H9 (cell line): ENCODE measurements around the gene EZH1. TPM values are rescaled to one million over a fixed set of nuclear protein-coding genes. Genes with fewer than 3 reads are reported as not detected.
A peak's percentile ranks its signal among the peaks of the same experiment; 100 is the strongest.

Source experiments
- DNase-seq: peaks from one replicate; pipeline ENCODE4 v3.0.0-alpha.2; 2017
- H2AFZ ChIP-seq: one replicate; pipeline ENCODE4 v1.6.1; 2013; ENCODE audit warnings: mild to moderate bottlenecking, low read length, control low read depth, moderate library complexity
- H2AK5ac ChIP-seq: 2 replicates; pipeline ENCODE4 v1.6.1; 2013; ENCODE audit warnings: low read length, control low read depth, mixed read lengths; ENCODE audit not compliant: insufficient read length
- H2BK120ac ChIP-seq: one replicate; pipeline ENCODE4 v1.6.1; 2013; ENCODE audit warnings: low read depth, mild to moderate bottlenecking, low read length, control low read depth, inconsistent platforms; ENCODE audit not compliant: poor library complexity, severe bottlenecking
- H2BK12ac ChIP-seq: 2 replicates; pipeline ENCODE4 v1.6.1; 2013; ENCODE audit warnings: low read length, control low read depth, mixed read lengths, low read depth; ENCODE audit not compliant: insufficient read length
- H2BK15ac ChIP-seq: 2 replicates; pipeline ENCODE4 v1.6.1; 2013; ENCODE audit warnings: low read depth, low read length, control low read depth
- H2BK20ac ChIP-seq: one replicate; pipeline ENCODE4 v1.6.1; 2013; ENCODE audit warnings: low read depth, mild to moderate bottlenecking, low read length, control low read depth, inconsistent platforms; ENCODE audit not compliant: poor library complexity, severe bottlenecking
- H2BK5ac ChIP-seq: 2 replicates; pipeline ENCODE4 v1.6.1; 2013; ENCODE audit warnings: low read length, control low read depth, mixed read lengths; ENCODE audit not compliant: insufficient read length
- H3K14ac ChIP-seq: 2 replicates; pipeline ENCODE4 v1.6.1; 2013; ENCODE audit warnings: low read length, control low read depth; ENCODE audit not compliant: insufficient read depth
- H3K18ac ChIP-seq: 2 replicates; pipeline ENCODE4 v1.6.1; 2013; ENCODE audit warnings: low read depth, mild to moderate bottlenecking, mixed read lengths, low read length, control low read depth; ENCODE audit not compliant: insufficient read length
- H3K23ac ChIP-seq: 2 replicates; pipeline ENCODE4 v1.6.1; 2013; ENCODE audit warnings: low read length, control low read depth, mixed read lengths, low read depth; ENCODE audit not compliant: insufficient read length
- H3K23me2 ChIP-seq: 2 replicates; pipeline ENCODE4 v1.6.1; 2013; ENCODE audit warnings: low read depth, mild to moderate bottlenecking, mixed read lengths, low read length, control low read depth; ENCODE audit not compliant: insufficient read length, poor library complexity, severe bottlenecking
- H3K27ac ChIP-seq: 2 replicates; pipeline ENCODE4 v1.5.1; 2013; ENCODE audit warnings: low read length, control low read depth, mixed read lengths, low read depth; ENCODE audit not compliant: insufficient read length
- H3K27me3 ChIP-seq: 2 replicates; pipeline ENCODE4 v1.6.1; 2013; ENCODE audit warnings: low read length, control low read depth, inconsistent platforms; ENCODE audit not compliant: insufficient read depth
- H3K4ac ChIP-seq: 2 replicates; pipeline ENCODE4 v1.6.1; 2013; ENCODE audit warnings: low read depth, mild to moderate bottlenecking, control low read depth, inconsistent platforms, low read length, moderate library complexity
- H3K4me1 ChIP-seq: 2 replicates; pipeline ENCODE4 v1.6.1; 2013; ENCODE audit warnings: low read length, control low read depth, inconsistent platforms; ENCODE audit not compliant: insufficient read depth
- H3K4me2 ChIP-seq: 2 replicates; pipeline ENCODE4 v1.6.1; 2013; ENCODE audit warnings: low read length, control low read depth, mixed read lengths; ENCODE audit not compliant: insufficient read length, insufficient read depth
- H3K56ac ChIP-seq: 2 replicates; pipeline ENCODE4 v1.6.1; 2013; ENCODE audit warnings: low read depth, mild to moderate bottlenecking, mixed read lengths, low read length, control low read depth; ENCODE audit not compliant: insufficient read length
- H3K79me1 ChIP-seq: 2 replicates; pipeline ENCODE4 v1.6.1; 2013; ENCODE audit warnings: low read depth, mild to moderate bottlenecking, moderate library complexity, low read length, control low read depth, inconsistent platforms; ENCODE audit not compliant: insufficient read depth, poor library complexity, severe bottlenecking
- H3K79me2 ChIP-seq: 2 replicates; pipeline ENCODE4 v1.6.1; 2013; ENCODE audit warnings: low read length, control low read depth, inconsistent platforms; ENCODE audit not compliant: insufficient read depth
- H3K9ac ChIP-seq: 2 replicates; pipeline ENCODE4 v1.6.1; 2013; ENCODE audit warnings: low read length, control low read depth, mixed read lengths; ENCODE audit not compliant: insufficient read length; ENCODE audit errors: extremely low read depth
- H3K9me3 ChIP-seq: one replicate; pipeline ENCODE4 v1.6.1; 2013; ENCODE audit warnings: low read depth, low read length, inconsistent platforms; ENCODE audit not compliant: control insufficient read depth
- H3T11ph ChIP-seq: one replicate; pipeline ENCODE4 v1.6.1; 2013; ENCODE audit warnings: mild to moderate bottlenecking, low read length, control low read depth, inconsistent platforms
- H4K20me1 ChIP-seq: one replicate; pipeline ENCODE4 v1.6.1; 2013; ENCODE audit not compliant: control insufficient read depth, insufficient read length, insufficient read depth
- H4K5ac ChIP-seq: 2 replicates; pipeline ENCODE4 v1.6.1; 2013; ENCODE audit warnings: low read depth, mild to moderate bottlenecking, mixed read lengths, low read length, control low read depth; ENCODE audit not compliant: insufficient read length
- H4K8ac ChIP-seq: replicated peaks from 2 replicates; pipeline ENCODE4 v1.6.1; 2013; ENCODE audit warnings: low read length, control low read depth, mixed read lengths, low read depth; ENCODE audit not compliant: insufficient read length
- H4K91ac ChIP-seq: 2 replicates; pipeline ENCODE4 v1.6.1; 2013; ENCODE audit warnings: low read depth, mild to moderate bottlenecking, moderate library complexity, mixed read lengths, low read length, control low read depth; ENCODE audit not compliant: insufficient read length
- H3K27ac Mint-ChIP-seq, 3 experiments: 2 replicates in 2 of 3; 3 replicates in 1 of 3; pipeline ENCODE4 v1.8.0; 2020 to 2021; ENCODE audit warnings: mixed read lengths in 3 of 3, mild to moderate bottlenecking in 1 of 3, moderate library complexity in 1 of 3
- H3K27me3 Mint-ChIP-seq: 2 replicates; pipeline ENCODE4 v1.8.0; 2021; ENCODE audit warnings: low read depth, mild to moderate bottlenecking, moderate library complexity, mixed read lengths
- H3K36me3 Mint-ChIP-seq, 3 experiments: 2 replicates in 2 of 3; 3 replicates in 1 of 3; pipeline ENCODE4 v1.8.0; 2020 to 2021; ENCODE audit warnings: low read depth in 3 of 3, mixed read lengths in 3 of 3; ENCODE audit not compliant: insufficient read depth in 1 of 3
- H3K4me1 Mint-ChIP-seq, 2 experiments: 2 replicates each; pipeline ENCODE4 v1.8.0; 2020; ENCODE audit warnings: mixed read lengths in 2 of 2
- H3K4me3 Mint-ChIP-seq, 2 experiments: 2 replicates in 1 of 2; 3 replicates in 1 of 2; pipeline ENCODE4 v1.8.0; 2020 to 2021; ENCODE audit warnings: mild to moderate bottlenecking in 2 of 2, mixed read lengths in 2 of 2, moderate library complexity in 1 of 2
- H3K9me3 Mint-ChIP-seq, 2 experiments: 2 replicates in 1 of 2; 3 replicates in 1 of 2; pipeline ENCODE4 v1.8.0; 2020; ENCODE audit warnings: mild to moderate bottlenecking in 2 of 2, mixed read lengths in 2 of 2, moderate library complexity in 1 of 2
- WGBS: extraction: QIAGEN DNeasy Blood & Tissue Kit; methylation state at CpG from one replicate; pipeline ENCODE4 v1.1.7; 2013; ENCODE audit warnings: missing lambda C conversion rate, low lambda C conversion rate, mixed read lengths; ENCODE audit not compliant: insufficient read length; ENCODE audit errors: extremely low coverage; 5-methylcytosine and 5-hydroxymethylcytosine counted together
- total RNA-seq: library from RNA; stranded (reverse); gene quantifications from 2 replicates; pipeline ENCODE4 v1.2.1, GENCODE V29; 2021
- TF ChIP-seq, protein P1 (sequence below): fragments of 200-600 bp; sonication (generic); conservative IDR thresholded peaks from 3 replicates; pipeline ENCODE4 v1.8.0; 2021; ENCODE audit warnings: antibody characterized with exemption, mild to moderate bottlenecking

The EZH1 gene
- total RNA-seq, 1 experiment from 2014 or later: 17.9 TPM

DNA sequence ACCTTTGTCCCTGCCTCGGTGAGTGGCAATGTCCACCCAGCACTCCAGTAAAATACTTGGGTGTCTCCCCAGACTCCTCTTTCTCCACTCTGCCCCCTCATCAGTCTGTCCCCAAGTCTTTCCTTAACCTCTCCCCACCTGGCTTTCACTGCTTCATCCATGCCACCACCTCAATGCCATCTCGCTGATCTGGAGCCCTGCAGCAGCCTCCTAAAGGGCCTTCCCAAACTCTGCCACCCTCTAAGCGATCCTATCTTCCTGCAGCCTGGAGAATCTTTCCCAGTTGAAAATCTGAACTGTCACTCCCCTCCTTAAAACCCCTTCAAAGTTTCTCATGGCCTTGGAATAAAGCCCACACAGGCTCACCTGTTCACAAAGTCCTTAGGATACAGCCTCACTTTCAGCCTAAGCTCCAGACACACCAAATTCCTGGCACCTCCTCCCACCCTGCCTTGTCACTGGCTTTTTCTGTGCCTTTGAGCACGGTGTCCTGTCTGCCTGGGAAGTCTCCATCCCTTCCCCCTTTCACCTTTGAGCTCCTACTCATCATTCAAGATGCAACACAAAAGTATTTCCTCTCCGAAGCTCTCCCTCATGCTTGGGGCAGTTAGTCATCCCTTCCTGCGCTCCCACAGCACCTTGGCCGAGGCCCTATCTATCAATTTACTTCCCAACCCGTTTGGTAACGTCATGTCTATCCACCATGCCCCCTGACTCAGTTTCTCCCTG is 38.4 kb upstream of the EZH1 start:
- no peak overlapping the region; the same call in 1 of the 2 replicates for H3K14ac ChIP-seq
- H3T11ph ChIP-seq: no peak overlapping the region
- no peaks in the 10 kb centered on the region for H3K79me2 ChIP-seq
- no peak overlapping the region for H2BK12ac ChIP-seq
- no peak overlapping the region for H2AFZ ChIP-seq
- no CpG with 5 or more reads among the region's 9 CpGs for WGBS
- no peaks in the 10 kb centered on the region for H4K20me1 ChIP-seq
- H3K18ac ChIP-seq: no peak overlapping the region
- H2BK20ac ChIP-seq: no peak overlapping the region
- H3K4ac ChIP-seq: no peak overlapping the region
- H3K4me2 ChIP-seq: no peak overlapping the region
- Mint-ChIP-seq H3K36me3 (peaks cover 0 to 14% (median 13%) of the 10 kb centered on the region in 3 experiments), H3K9me3 (no peaks in the 10 kb centered on the region), H3K27me3 (peaks cover 28% of the 10 kb centered on the region), H3K27ac (no peak overlapping the region; a peak in 2 of 7 replicates), H3K4me1 (peaks cover 21 to 22% of the 10 kb centered on the region in 2 experiments), H3K4me3 (peak overlapping the region in 1 of 2 experiments; percentile 58; a peak in 2 of 5 replicates)
- H3K27ac ChIP-seq: no peak overlapping the region
- H2AK5ac ChIP-seq: no peak overlapping the region
- TF ChIP-seq, protein P1, sequence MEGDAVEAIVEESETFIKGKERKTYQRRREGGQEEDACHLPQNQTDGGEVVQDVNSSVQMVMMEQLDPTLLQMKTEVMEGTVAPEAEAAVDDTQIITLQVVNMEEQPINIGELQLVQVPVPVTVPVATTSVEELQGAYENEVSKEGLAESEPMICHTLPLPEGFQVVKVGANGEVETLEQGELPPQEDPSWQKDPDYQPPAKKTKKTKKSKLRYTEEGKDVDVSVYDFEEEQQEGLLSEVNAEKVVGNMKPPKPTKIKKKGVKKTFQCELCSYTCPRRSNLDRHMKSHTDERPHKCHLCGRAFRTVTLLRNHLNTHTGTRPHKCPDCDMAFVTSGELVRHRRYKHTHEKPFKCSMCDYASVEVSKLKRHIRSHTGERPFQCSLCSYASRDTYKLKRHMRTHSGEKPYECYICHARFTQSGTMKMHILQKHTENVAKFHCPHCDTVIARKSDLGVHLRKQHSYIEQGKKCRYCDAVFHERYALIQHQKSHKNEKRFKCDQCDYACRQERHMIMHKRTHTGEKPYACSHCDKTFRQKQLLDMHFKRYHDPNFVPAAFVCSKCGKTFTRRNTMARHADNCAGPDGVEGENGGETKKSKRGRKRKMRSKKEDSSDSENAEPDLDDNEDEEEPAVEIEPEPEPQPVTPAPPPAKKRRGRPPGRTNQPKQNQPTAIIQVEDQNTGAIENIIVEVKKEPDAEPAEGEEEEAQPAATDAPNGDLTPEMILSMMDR: no peak
- DNase-seq: no peak
- H3K23ac ChIP-seq: no peak overlapping the region
- H3K9ac ChIP-seq: no peak overlapping the region
- no peak overlapping the region for H2BK15ac ChIP-seq
- no peak overlapping the region for H2BK5ac ChIP-seq
- no peaks in the 10 kb centered on the region for H3K9me3 ChIP-seq
- peaks cover 8% of the 10 kb centered on the region for H3K23me2 ChIP-seq
- H2BK120ac ChIP-seq: no peak overlapping the region
- H3K27me3 ChIP-seq: peaks cover 10% of the 10 kb centered on the region; the same call in 1 of the 2 replicates
- no peak overlapping the region for H4K8ac ChIP-seq
- no peak overlapping the region for H3K56ac ChIP-seq
- H3K4me1 ChIP-seq: no peaks in the 10 kb centered on the region
- no peaks in the 10 kb centered on the region for H3K79me1 ChIP-seq
- H4K91ac ChIP-seq: no peak overlapping the region
- no peak overlapping the region for H4K5ac ChIP-seq
